ENCODE measurements around the gene DNAJC6. TPM values are rescaled to one million over a fixed set of nuclear protein-coding genes. Genes with fewer than 3 reads are reported as not detected.

DNAJC6 gene
- total and polyA plus RNA-seq, 2 of the 13 experiments (the other 11 are each of a cell fraction or from before 2014, with no cell fraction given) = 1.0 to 1.6 TPM

GRCh38 chr1:65387821-65388220 lies 78.5 kb downstream of the DNAJC6 start (continued):
- TF ChIP-seq MLXIP (CRISPR knock-in tag; IDR thresholded peaks at IDR 0.05; ENCODE audit: borderline replicate concordance) (no peak), ZNF850 (CRISPR knock-in tag; conservative IDR thresholded peaks at IDR 0.05) (no peak), DNMT1 (CRISPR knock-in tag; IDR thresholded peaks at IDR 0.05) (no peak), ZKSCAN5 (CRISPR knock-in tag; IDR thresholded peaks at IDR 0.05) (no peak), RAD21 (CRISPR knock-in tag; IDR thresholded peaks at IDR 0.05) (no peak), ZNF687 (CRISPR knock-in tag; IDR thresholded peaks at IDR 0.05) (no peak), ISX (CRISPR knock-in tag; conservative IDR thresholded peaks at IDR 0.05) (no peak), NFYB (CRISPR knock-in tag; IDR thresholded peaks at IDR 0.05) (no peak), SOX5 (CRISPR knock-in tag; IDR thresholded peaks at IDR 0.05; ENCODE audit: borderline replicate concordance) (no peak), RERE (CRISPR knock-in tag; IDR thresholded peaks at IDR 0.05; ENCODE audit: low read depth) (no peak), THRA (CRISPR knock-in tag; IDR thresholded peaks at IDR 0.05; ENCODE audit: borderline replicate concordance) (no peak), HNF4A (CRISPR knock-in tag; IDR thresholded peaks at IDR 0.05) (no peak), REL (CRISPR knock-in tag; conservative IDR thresholded peaks at IDR 0.05) (no peak)
